HCT116 (cell line): Measurements from ENCODE around the gene FSTL4. TPM values are rescaled to one million over a fixed set of nuclear protein-coding genes. Genes with fewer than 3 reads are reported as not detected.
A peak's percentile ranks its signal among the peaks of the same experiment; 100 is the strongest.

Experiments
- ATAC-seq: fragments of 200-7000 bp; cut with Tn5 transposase; 2 replicates; pipeline ENCODE4 v1.9.1; 2020; ENCODE audit warnings: mild to moderate bottlenecking, moderate library complexity
- BruUV-seq: library from RNA; stranded (reverse); fragments of 400-500 nt; replicated peaks from 2 replicates; lab custom pipeline; 2021; lab: Mats Ljungman, UMichigan
- CTCF ChIA-PET: fragments of 300-600 bp; sonication (Branson Sonifier 250); formaldehyde crosslinking; loops from one replicate; lab custom pipeline; 2021; ENCODE audit warnings: antibody characterized with exemption; lab: Charles Lee
- POLR2A ChIA-PET: fragments of 300-600, 350-600 bp; sonication (Branson Sonifier 250); formaldehyde crosslinking; loops from one replicate; lab custom pipeline; 2021; ENCODE audit warnings: antibody characterized with exemption; lab: Charles Lee
- RAD21 ChIA-PET, 2 experiments: fragments of 300-600 bp; sonication (Branson Sonifier 250); formaldehyde crosslinking; loops; one replicate each; lab custom pipeline; 2023; ENCODE audit warnings: low total read pairs in 2 of 2; ENCODE audit not compliant: uncharacterized antibody in 2 of 2, unreplicated experiment in 2 of 2, low non-redundant PET in 1 of 2; lab: Charles Lee
- DNase-seq: peaks from one replicate; pipeline ENCODE4 v3.0.0-alpha.2; 2010; ENCODE audit warnings: low read depth, low spot score
- H2AFZ ChIP-seq: fragments of 200-600 bp; shearing (Covaris generic), sonication (generic); 2 replicates; pipeline ENCODE4 v1.6.1; 2017; ENCODE audit warnings: low read depth, mixed run types, mixed read lengths, antibody characterized with exemption, low read length; ENCODE audit not compliant: poor library complexity, severe bottlenecking
- H3K27ac ChIP-seq: 2 replicates; pipeline ENCODE4 v1.5.1; 2012; ENCODE audit warnings: low read depth, low read length
- H3K27me3 ChIP-seq: fragments of 200-600 bp; sonication (generic); 2 replicates; pipeline ENCODE4 v1.6.1; 2016; ENCODE audit warnings: mixed run types, low read length, mixed read lengths; ENCODE audit not compliant: insufficient read depth
- H3K36me3 ChIP-seq, 2 experiments: fragments of 200-500 bp in 1 of 2; fragments of 200-600 bp in 1 of 2; sonication (Bioruptor generic) in 1 of 2; sonication (generic) in 1 of 2; 2 replicates each; pipeline versions ENCODE4 v1.5.1 to v1.6.1; 2014 to 2016; ENCODE audit warnings: low read length in 2 of 2, inconsistent platforms in 1 of 2, mixed read lengths in 1 of 2, mixed run types in 1 of 2; ENCODE audit not compliant: insufficient read depth in 2 of 2, control insufficient read depth in 1 of 2
- H3K4me1 ChIP-seq, 2 experiments: fragments of 200-600 bp in 1 of 2; sonication (generic) in 1 of 2; 2 replicates each; pipeline versions ENCODE4 v1.5.1 to v1.6.1; 2012 to 2017; ENCODE audit warnings: low read length in 2 of 2, inconsistent platforms in 1 of 2, mild to moderate bottlenecking in 1 of 2, mixed read lengths in 1 of 2, mixed run types in 1 of 2, moderate library complexity in 1 of 2; ENCODE audit not compliant: insufficient read depth in 2 of 2, control insufficient read depth in 1 of 2
- H3K4me2 ChIP-seq: fragments of 200-600 bp; sonication (generic); 2 replicates; pipeline ENCODE4 v1.6.1; 2017; ENCODE audit warnings: mixed run types, low read length, mixed read lengths
- H3K4me3 ChIP-seq, 2 experiments: fragments of 200-600 bp in 1 of 2; sonication (generic) in 1 of 2; replicated peaks in 1 of 2; 2 replicates each; pipeline ENCODE4 v1.5.1; 2011 to 2016; ENCODE audit warnings: low read length in 2 of 2, control low read depth in 1 of 2, low read depth in 1 of 2, mild to moderate bottlenecking in 1 of 2, mixed read lengths in 1 of 2, mixed run types in 1 of 2
- H3K79me2 ChIP-seq: fragments of 200-600 bp; sonication (generic); 2 replicates; pipeline ENCODE4 v1.6.1; 2017; ENCODE audit warnings: mild to moderate bottlenecking, mixed run types, low read length, moderate library complexity, mixed read lengths; ENCODE audit not compliant: insufficient read depth
- H3K9ac ChIP-seq: fragments of 200-600 bp; sonication (generic); 2 replicates; pipeline ENCODE4 v1.6.1; 2016; ENCODE audit warnings: low read length, mixed read lengths
- H3K9me2 ChIP-seq: fragments of 200-600 bp; sonication (generic), shearing (Covaris generic); 2 replicates; pipeline ENCODE4 v1.6.1; 2017; ENCODE audit warnings: mixed run types, mild to moderate bottlenecking, moderate library complexity; ENCODE audit not compliant: insufficient read depth
- H3K9me3 ChIP-seq, 2 experiments: fragments of 200-500 bp in 1 of 2; fragments of 200-600 bp in 1 of 2; sonication (Bioruptor generic) in 1 of 2; sonication (generic) in 1 of 2; 2 replicates each; pipeline ENCODE4 v1.6.1; 2014 to 2017; ENCODE audit warnings: low read length in 2 of 2, mixed read lengths in 2 of 2, inconsistent platforms in 1 of 2, low read depth in 1 of 2, mild to moderate bottlenecking in 1 of 2, mixed run types in 1 of 2, moderate library complexity in 1 of 2; ENCODE audit not compliant: control insufficient read depth in 1 of 2, insufficient read depth in 1 of 2
- H4K20me1 ChIP-seq: fragments of 200-600 bp; sonication (generic), shearing (Covaris generic); 2 replicates; pipeline ENCODE4 v1.6.1; 2017; ENCODE audit warnings: mixed run types, mild to moderate bottlenecking, moderate library complexity; ENCODE audit not compliant: insufficient read depth
- CBX3 ChIP-seq: IDR thresholded peaks from 2 replicates; pipeline ENCODE4 v1.6.1; 2012; ENCODE audit warnings: low read depth
- CTCF ChIP-seq, 3 experiments: fragments of 200-600 bp in 1 of 3; sonication (generic) in 1 of 3; IDR thresholded peaks in 2 of 3; conservative IDR thresholded peaks in 1 of 3; 2 replicates each; pipeline ENCODE4 v1.5.1; 2012 to 2017; ENCODE audit warnings: low read depth in 2 of 3, low read length in 2 of 3, antibody characterized with exemption in 1 of 3, borderline replicate concordance in 1 of 3, control low read depth in 1 of 3, mild to moderate bottlenecking in 1 of 3, mixed read lengths in 1 of 3, mixed run types in 1 of 3, moderate library complexity in 1 of 3; ENCODE audit not compliant: insufficient read depth in 1 of 3
- EGR1 ChIP-seq: IDR thresholded peaks from 2 replicates; pipeline ENCODE4 v1.6.1; 2012; ENCODE audit warnings: low read depth
- ELF1 ChIP-seq: IDR thresholded peaks from 2 replicates; pipeline ENCODE4 v1.6.1; 2012; ENCODE audit warnings: low read depth, borderline replicate concordance
- EZH2 ChIP-seq: fragments of 200-600 bp; sonication (generic); IDR thresholded peaks from 2 replicates; pipeline ENCODE4 v1.6.1; 2017; ENCODE audit warnings: antibody characterized with exemption, mixed run types
- JUND ChIP-seq: IDR thresholded peaks from 2 replicates; pipeline ENCODE4 v1.6.1; 2012
- POLR2AphosphoS5 ChIP-seq: IDR thresholded peaks from 2 replicates; pipeline ENCODE4 v1.6.1; 2011; ENCODE audit warnings: mild to moderate bottlenecking, low read depth, low read length, moderate library complexity
- RAD21 ChIP-seq: IDR thresholded peaks from 2 replicates; pipeline ENCODE4 v1.6.1; 2012; ENCODE audit warnings: low read depth, mild to moderate bottlenecking
- REST ChIP-seq: IDR thresholded peaks from 2 replicates; pipeline ENCODE4 v1.6.1; 2012; ENCODE audit warnings: low read depth
- SIN3A ChIP-seq: IDR thresholded peaks from 2 replicates; pipeline ENCODE4 v1.6.1; 2012; ENCODE audit warnings: low read depth
- SP1 ChIP-seq: IDR thresholded peaks from 2 replicates; pipeline ENCODE4 v1.6.1; 2012; ENCODE audit warnings: low read depth
- SRF ChIP-seq: IDR thresholded peaks from 2 replicates; pipeline ENCODE4 v1.6.1; 2012; ENCODE audit warnings: low read depth
- ZFX ChIP-seq: fragments of 450-650 bp; IDR thresholded peaks from 2 replicates; pipeline ENCODE4 v1.6.1; 2017
- intact Hi-C: fragments of 100-400 bp; cut with micrococcal nuclease; formaldehyde crosslinking; loops from 2 replicates; pipeline ENCODE4 v1.10.0; 2022
- total RNA-seq: library from RNA; stranded (reverse); gene quantifications from one replicate; pipeline ENCODE4 v1.2.1, GENCODE V29; 2021; ENCODE audit not compliant: unreplicated experiment

Gene FSTL4
- total RNA-seq, 1 experiment from 2014 or later: 0.37 TPM

GRCh38 chr5:133552925-133553525 lies 59.3 kb downstream of the FSTL4 start:
- Histone ChIP-seq H3K27ac (no peak overlapping the region), H3K9ac (no peak overlapping the region), H3K4me2 (no peak overlapping the region), H3K9me2 (no peaks in the 10 kb centered on the region), H3K79me2 (no peaks in the 10 kb centered on the region), H3K4me3 (no peak overlapping the region), H4K20me1 (no peaks in the 10 kb centered on the region), H3K9me3 (no peaks in the 10 kb centered on the region), H3K4me1 (no peaks in the 10 kb centered on the region), H2AFZ (peak overlapping the region; percentile 51), H3K27me3 (peaks cover 32% of the 10 kb centered on the region), H3K36me3 (no peaks in the 10 kb centered on the region)
- TF ChIP-seq EZH2: no peak
- TF ChIP-seq RAD21: peak; percentile 56; the same call in 1 of the 2 replicates
- no peak for TF ChIP-seq SIN3A
- peak; percentile 57 to 91 (median 80); a peak in 5 of 6 replicates for TF ChIP-seq CTCF (IDR thresholded peaks at IDR 0.05 in 2 of 3, conservative IDR thresholded peaks at IDR 0.05 in 1 of 3; ENCODE audit: borderline replicate concordance in 1 of 3, insufficient read depth in 1 of 3, low read depth in 2 of 3, low read length in 2 of 3)
- no peak for TF ChIP-seq POLR2AphosphoS5
- DNase-seq (peak; percentile 41), ATAC-seq (peak; percentile 100)
- intact Hi-C loops: loop anchor here (1.0 kb wide), 2 partner anchors 316 to 391 kb away; no protein-coding TSS in a partner anchor
- ChIA-PET POLR2A (no interaction called here), CTCF (interaction anchor here (1.0 kb wide), 2 partner anchors 9 to 12 kb away, joined by 3 to 4 read pairs; no protein-coding TSS in a partner anchor), RAD21 (no interaction called here)
- no TSS peak for BruUV-seq

GRCh38 chr5:133546500-133546899 lies 65.8 kb downstream of the FSTL4 start:
- no peak overlapping the region for H3K27ac ChIP-seq
- H3K4me1 ChIP-seq: no peaks in the 10 kb centered on the region
- no peak overlapping the region for H3K4me3 ChIP-seq
- intact Hi-C loops: no loop called here
- ATAC-seq (no peak), DNase-seq (no peak)
- no TSS peak for BruUV-seq
- ChIA-PET RAD21 (no interaction called here), CTCF (no interaction called here), POLR2A (no interaction called here)
- H3K36me3 ChIP-seq: no peaks in the 10 kb centered on the region
- H4K20me1 ChIP-seq: no peaks in the 10 kb centered on the region
- H3K9me3 ChIP-seq: no peaks in the 10 kb centered on the region
- H3K9ac ChIP-seq: no peak overlapping the region
- no peak overlapping the region for H3K4me2 ChIP-seq
- H2AFZ ChIP-seq: no peak overlapping the region
- peaks cover 17% of the 10 kb centered on the region for H3K27me3 ChIP-seq
- H3K9me2 ChIP-seq: no peaks in the 10 kb centered on the region
- H3K79me2 ChIP-seq: no peaks in the 10 kb centered on the region
- TF ChIP-seq SRF: no peak
- TF ChIP-seq POLR2AphosphoS5: no peak
- no peak for TF ChIP-seq CTCF (IDR thresholded peaks at IDR 0.05 in 2 of 3, conservative IDR thresholded peaks at IDR 0.05 in 1 of 3; ENCODE audit: borderline replicate concordance in 1 of 3, insufficient read depth in 1 of 3, low read depth in 2 of 3, low read length in 2 of 3)
- TF ChIP-seq ELF1: no peak
- TF ChIP-seq CBX3: no peak
- no peak for TF ChIP-seq REST
- TF ChIP-seq ZFX: no peak
- TF ChIP-seq JUND: no peak
- no peak for TF ChIP-seq SP1
- no peak for TF ChIP-seq EGR1
